ENCODE data around the gene ME2. TPM values are rescaled to one million over a fixed set of nuclear protein-coding genes. Genes with fewer than 3 reads are reported as not detected.

ME2 gene
- total RNA-seq, 1 experiment from 2014 or later: 49.4 TPM

- H3K79me1 ChIP-seq (ENCODE audit: insufficient read depth, low read depth, low read length, poor library complexity, severe bottlenecking): no peaks in the 10 kb centered on the region
- no peak overlapping the region for H3K14ac ChIP-seq (ENCODE audit: insufficient read depth, low read length)
- no peak overlapping the region for H2BK12ac ChIP-seq (ENCODE audit: insufficient read length, low read depth, low read length)
- no peaks in the 10 kb centered on the region for H3K79me2 ChIP-seq (ENCODE audit: insufficient read depth, low read length)
- no peak overlapping the region for H3K27ac ChIP-seq (ENCODE audit: insufficient read length, low read depth, low read length)
- no peak overlapping the region for H3K4me2 ChIP-seq (ENCODE audit: insufficient read depth, insufficient read length, low read length)
- Mint-ChIP-seq H3K4me1 (no peaks in the 10 kb centered on the region), H3K36me3 (ENCODE audit: insufficient read depth in 1 of 3, low read depth in 3 of 3) (no peaks in the 10 kb centered on the region), H3K9me3 (no peaks in the 10 kb centered on the region), H3K27ac (no peak overlapping the region), H3K27me3 (ENCODE audit: low read depth) (no peaks in the 10 kb centered on the region; the same call in 1 of the 2 replicates), H3K4me3 (no peak overlapping the region)
- no peak overlapping the region for H3K4ac ChIP-seq (ENCODE audit: low read depth, low read length)
- no peaks in the 10 kb centered on the region for H3K23me2 ChIP-seq (ENCODE audit: insufficient read length, low read depth, low read length, poor library complexity, severe bottlenecking)
- H4K5ac ChIP-seq (ENCODE audit: insufficient read length, low read depth, low read length): no peak overlapping the region
- H4K8ac ChIP-seq (replicated peaks; ENCODE audit: insufficient read length, low read depth, low read length): no peak overlapping the region
- no peak for DNase-seq
- H2AK5ac ChIP-seq (ENCODE audit: insufficient read length, low read length): no peak overlapping the region
- TF ChIP-seq CTCF (conservative IDR thresholded peaks at IDR 0.05): no peak
- no peak overlapping the region for H3T11ph ChIP-seq (ENCODE audit: low read length)
- no peak overlapping the region for H3K9ac ChIP-seq (ENCODE audit: extremely low read depth, insufficient read length, low read length)
- H3K23ac ChIP-seq (ENCODE audit: insufficient read length, low read depth, low read length): no peak overlapping the region
- H3K4me1 ChIP-seq (ENCODE audit: insufficient read depth, low read length): no peaks in the 10 kb centered on the region
- no peak overlapping the region for H2BK120ac ChIP-seq (ENCODE audit: low read depth, low read length, poor library complexity, severe bottlenecking)
- H3K27me3 ChIP-seq (ENCODE audit: insufficient read depth, low read length): no peaks in the 10 kb centered on the region
- no peak overlapping the region for H4K91ac ChIP-seq (ENCODE audit: insufficient read length, low read depth, low read length)
- H2BK20ac ChIP-seq (ENCODE audit: low read depth, low read length, poor library complexity, severe bottlenecking): no peak overlapping the region
- H2AFZ ChIP-seq (ENCODE audit: low read length): no peak overlapping the region
- H3K9me3 ChIP-seq (ENCODE audit: control insufficient read depth, low read depth, low read length): no peaks in the 10 kb centered on the region
- no peak overlapping the region for H3K56ac ChIP-seq (ENCODE audit: insufficient read length, low read depth, low read length)
- H4K20me1 ChIP-seq (ENCODE audit: control insufficient read depth, insufficient read depth, insufficient read length): no peaks in the 10 kb centered on the region
- WGBS (ENCODE audit: extremely low coverage, insufficient read length, low lambda C conversion rate): no CpG with 5 or more reads among the region's 7 CpGs
- H2BK5ac ChIP-seq (ENCODE audit: insufficient read length, low read length): no peak overlapping the region
- H3K18ac ChIP-seq (ENCODE audit: insufficient read length, low read depth, low read length): no peak overlapping the region
- no peak overlapping the region for H2BK15ac ChIP-seq (ENCODE audit: low read depth, low read length)
These were observed 30.8 kb upstream of the ME2 start for GRCh38 chr18:50848061-50848551.

All from H9 (cell line).